NCI-H1092 treated with DMSO at 0.1 percent for 48 hours (cell line): ENCODE data around the gene GC.
"Not testable (repeated sequence)": the region's sequence is repeated elsewhere in the genome, so short reads cannot be mapped to it uniquely, and the experiment has no call there.

Experiments
- DNase-seq: peaks from one replicate; lab custom pipeline; 2025; lab: John Stamatoyannopoulos, UW

The GC gene, protein sequence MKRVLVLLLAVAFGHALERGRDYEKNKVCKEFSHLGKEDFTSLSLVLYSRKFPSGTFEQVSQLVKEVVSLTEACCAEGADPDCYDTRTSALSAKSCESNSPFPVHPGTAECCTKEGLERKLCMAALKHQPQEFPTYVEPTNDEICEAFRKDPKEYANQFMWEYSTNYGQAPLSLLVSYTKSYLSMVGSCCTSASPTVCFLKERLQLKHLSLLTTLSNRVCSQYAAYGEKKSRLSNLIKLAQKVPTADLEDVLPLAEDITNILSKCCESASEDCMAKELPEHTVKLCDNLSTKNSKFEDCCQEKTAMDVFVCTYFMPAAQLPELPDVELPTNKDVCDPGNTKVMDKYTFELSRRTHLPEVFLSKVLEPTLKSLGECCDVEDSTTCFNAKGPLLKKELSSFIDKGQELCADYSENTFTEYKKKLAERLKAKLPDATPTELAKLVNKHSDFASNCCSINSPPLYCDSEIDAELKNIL

DNA sequence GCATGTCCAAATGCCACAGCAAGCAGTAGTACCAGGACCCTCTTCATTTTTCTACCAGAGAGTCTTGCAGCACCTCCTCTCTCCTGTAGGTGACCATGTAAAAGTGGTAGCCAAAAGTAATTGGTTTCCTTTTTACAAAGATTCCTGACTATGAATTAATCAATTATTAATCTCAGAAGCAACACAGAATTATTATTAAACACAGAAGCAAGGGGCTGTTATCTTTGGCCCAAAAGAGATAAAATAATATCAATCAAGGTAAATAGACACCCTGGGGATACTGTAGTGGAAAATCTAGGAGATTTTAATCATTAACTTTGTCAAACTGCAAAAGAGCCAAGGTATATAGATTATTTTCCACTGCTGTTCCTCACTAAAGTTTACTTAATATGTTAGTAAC is at the start of gene GC:
TSS of gene GC (minus strand) at position 108 of the 400 bp plus-strand sequence. CDS start at position 47, 61 bp downstream.
- no peak for DNase-seq

DNA sequence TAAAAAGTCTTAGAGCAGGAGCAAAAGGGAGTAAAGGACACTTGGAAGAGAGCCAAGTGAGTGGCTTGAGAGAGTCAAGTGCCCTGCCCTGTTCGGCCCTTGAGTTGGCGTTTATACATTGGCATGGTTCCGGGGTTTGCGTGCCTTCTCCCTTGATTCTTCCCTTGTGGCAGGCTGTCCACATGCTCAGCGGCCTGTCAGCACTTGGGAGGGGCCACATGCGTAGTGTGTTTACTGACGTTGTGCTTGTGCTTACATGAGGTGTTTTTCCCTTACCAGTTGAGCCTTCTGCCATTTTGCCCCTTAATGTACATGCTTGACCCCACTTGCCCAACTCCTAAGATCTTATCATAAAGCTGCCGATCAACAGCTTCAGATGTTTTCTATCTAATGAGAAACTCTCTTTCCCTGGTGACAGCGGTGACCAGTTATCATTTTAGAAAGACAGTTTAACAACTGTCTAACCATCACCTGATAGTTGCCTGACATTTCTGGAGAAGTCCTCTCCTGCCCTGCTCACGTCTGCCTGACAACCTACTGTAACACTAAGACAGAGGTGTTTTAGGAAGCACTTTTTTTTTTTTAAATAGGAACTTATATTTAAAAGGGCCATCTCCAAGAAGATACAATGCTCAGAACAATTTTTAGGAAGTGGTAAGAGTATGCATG is 49.5 kb upstream of the GC start:
- DNase-seq, result no peak

DNA sequence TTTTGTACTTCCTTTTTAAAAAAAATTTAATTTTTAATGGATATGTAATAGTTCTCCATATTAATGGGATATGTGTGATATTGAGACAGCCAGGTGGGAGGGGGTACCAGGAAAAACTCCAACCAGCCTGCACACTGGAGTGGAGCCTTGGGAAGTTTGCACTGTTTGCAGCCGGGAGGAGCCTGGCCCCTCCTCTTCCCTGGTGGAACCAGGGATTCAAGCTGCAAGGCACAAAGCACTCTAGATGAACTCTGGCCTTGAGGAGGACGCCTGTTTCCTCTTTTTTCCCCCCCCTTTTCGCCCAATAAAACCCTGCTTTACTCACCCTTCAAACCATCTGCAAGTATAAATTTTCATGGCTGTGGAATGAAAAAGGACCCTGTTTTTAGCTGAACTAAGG is 48.2 kb upstream of the GC start:
- DNase-seq, result no peak

DNA sequence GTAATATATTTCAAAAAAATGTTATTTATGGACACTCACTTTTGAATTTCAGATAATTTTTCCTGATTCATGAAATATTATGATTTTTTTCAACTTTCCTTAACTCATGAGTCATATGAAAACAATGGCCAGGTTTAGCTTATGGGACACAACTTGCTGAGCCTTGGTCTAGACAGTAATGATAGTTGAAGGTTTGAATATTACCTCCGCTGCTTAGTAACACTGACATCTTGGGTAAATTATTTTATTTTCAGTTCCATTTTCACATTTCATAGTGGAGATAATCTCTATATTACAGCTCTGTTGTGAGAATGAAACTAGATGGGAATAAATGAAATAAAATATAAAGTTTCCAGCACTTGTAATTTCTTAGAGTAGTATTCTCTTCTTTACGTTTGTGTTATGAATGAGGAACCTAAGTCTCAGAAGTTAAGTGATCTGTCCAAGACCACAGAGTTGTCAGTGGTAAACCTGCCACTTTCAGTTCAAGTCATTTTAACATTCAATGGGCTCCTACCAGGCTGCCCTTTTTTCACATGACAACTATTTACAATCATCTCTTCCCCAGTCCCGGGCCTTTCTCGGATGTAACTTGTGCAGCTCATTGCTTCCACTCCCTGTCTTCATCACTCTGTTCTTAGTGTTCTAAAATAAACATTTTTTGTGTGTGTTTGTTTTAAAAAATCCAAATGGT is 46.8 kb upstream of the GC start:
- no peak for DNase-seq

DNA sequence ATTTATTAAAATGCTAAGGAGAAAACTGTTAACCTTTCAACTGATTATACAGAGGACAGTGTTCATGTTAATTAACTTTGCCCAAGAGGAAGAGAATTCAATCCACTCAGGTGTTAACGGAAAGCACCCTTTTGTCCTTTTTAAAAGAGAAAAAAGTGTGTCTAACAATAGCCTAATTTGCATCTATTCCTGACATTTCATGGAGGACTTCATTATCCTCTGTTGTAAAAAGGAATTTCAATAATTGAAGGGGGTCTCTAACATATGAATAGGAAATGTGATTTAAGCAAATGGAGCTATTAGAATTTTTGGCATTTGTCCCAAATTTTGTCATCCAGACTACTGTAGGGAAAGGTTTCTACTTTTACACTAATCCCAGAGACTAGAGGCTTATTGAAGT is 44.6 kb upstream of the GC start:
- no peak for DNase-seq

DNA sequence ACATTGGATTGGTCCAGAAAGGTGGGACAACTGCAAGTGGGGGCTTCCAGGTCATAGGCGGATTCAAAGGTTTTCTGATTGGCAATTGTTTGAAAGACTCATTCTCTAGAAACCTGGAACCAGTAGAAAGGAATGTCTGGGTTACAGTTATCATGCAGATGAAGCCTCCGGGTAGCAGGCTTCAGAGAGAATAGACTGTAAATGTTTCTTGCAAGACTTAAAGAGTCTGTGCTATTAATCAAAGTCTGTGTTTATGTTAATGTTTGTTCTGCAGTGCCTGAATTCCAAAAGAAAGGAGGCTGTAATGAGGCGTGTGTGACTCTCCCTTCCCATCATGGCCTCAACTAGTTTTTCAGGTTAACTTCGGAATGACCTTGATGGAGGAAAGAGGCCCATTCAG is 43.9 kb upstream of the GC start:
- DNase-seq, result no peak

DNA sequence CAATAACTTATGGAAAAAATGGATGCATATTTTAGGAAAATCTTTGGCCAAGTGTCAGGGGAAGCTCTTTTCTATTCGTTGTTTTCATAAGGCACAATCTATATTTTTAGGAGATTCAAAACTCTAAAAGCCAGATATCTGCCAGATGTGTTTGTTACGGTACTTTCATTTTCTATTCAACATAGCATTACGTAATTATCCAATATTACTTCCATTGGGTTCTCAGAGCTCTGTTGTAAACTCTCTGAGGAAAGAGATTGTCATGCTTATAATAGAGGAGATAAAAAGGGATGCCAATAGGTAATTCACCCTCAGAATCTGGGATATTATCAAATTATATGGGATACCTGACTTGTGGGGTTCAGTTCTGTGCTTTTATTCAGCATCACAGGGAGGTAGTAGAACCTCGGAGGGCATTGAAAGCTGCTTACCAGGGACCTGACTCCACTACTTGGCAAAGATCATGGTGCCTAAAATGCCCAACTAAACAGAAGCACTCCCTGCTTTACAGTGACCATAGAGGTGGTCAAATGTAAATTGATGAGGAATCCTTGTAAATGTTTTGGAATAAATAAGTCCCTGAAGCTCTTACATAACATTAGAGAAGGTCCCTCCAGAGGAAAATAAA is 32.9 kb upstream of the GC start:
- DNase-seq, result no peak

DNA sequence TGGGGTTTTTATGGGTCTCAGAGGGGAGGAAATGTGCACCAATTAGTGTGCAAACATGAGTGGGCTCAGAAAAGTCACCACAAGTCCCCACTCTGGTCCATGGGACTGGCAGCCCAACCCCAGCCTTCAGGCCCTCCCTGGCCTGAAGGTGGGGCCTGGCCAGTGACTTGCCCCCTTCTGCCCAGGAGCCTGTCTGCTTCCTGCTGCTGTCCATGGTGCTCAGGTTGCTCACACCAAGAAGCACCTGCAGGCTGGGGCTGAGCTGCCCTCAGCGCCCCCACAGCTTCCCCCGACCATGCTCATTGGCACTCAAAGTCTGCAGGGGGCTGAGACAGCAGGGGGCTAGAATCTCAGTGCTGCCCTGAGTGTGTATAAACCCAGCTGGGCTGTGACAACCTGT is 30.6 kb upstream of the GC start:
- no peak for DNase-seq

DNA sequence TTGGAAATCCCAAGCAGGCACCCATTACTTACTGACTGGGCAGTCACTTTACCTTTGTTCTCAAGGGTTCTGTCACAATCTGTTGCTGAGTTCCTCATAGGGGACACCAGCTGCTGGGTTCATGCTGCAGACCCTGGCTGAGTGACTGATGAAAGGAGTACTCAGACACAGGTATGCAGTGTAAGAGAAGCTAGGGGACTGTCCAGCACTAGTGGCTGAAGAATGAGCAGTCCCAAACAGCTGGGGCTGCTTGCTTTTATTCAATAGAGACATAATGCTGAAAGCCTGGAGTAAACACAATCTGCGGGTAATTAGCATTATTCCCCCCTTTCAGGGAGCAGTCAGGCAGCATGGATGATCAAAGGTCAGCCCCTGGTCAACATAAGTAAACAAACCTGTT is 25.9 kb upstream of the GC start:
- not testable (repeated sequence) for DNase-seq

DNA sequence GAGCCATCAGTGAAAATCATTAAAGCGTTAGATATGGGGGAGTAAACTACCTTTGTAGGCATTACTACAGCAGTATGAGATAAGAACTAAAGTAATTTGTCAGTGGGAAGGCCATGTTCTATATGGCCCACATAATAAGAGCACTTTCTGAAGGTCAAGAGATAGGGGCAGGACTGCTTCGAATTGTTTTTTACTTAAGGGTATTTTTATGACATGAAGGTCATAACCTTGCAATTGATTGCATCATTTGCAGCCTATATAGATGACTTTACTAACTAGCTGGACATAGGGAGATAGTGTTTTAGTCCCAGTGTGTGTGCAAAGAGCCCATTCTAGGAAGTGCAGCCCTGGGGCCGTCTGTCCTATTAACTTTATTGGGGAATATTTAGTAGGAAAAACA is 23.6 kb upstream of the GC start:
- DNase-seq, result no peak

DNA sequence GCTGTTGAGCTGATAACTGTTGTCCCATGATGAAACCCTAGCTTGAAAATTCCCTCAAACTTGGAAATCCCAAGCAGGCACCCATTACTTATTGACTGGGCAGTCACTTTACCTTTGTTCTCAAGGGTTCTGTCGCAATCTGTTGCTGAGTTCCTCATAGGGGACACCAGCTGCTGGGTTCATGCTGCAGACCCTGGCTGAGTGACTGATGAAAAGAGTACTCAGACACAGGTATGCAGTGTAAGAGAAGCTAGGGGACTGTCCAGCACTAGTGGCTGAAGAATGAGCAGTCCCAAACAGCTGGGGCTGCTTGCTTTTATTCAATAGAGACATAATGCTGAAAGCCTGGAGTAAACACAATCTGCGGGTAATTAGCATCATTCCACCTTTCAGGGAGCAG is 21.4 kb upstream of the GC start:
- DNase-seq, result not testable (repeated sequence)

DNA sequence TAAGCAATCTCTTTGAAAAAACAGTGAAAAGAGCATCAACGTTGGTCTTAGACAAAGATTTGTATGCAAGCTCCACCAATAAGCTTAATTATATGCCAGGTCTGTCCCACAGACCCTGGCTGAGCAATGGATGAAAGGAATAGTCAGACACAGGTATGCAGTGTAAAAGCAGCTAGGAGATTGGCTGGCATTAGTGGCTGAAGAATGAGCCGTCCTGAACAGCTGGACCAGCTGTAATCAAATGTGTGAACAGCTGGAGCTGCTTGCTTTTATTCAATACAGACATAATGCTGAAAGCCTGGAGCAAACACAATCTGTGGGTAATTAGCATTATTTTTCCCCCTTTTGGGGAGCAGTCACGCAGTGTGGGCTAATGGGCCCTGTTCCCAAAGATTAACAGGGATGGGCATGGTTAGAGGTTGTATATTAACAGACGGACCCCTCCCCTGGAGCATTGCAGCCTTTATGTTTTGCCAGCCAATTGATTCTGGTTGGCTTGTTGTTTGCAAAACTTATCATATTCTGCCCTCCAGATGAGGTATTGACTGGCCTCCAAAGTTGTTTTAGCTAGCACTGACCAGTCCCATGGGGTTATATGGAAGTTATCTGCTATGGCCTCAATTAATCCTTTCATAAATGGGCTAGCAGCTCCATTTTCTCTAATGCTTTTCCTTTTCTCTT is 20.3 kb upstream of the GC start:
- DNase-seq, result not testable (repeated sequence)

DNA sequence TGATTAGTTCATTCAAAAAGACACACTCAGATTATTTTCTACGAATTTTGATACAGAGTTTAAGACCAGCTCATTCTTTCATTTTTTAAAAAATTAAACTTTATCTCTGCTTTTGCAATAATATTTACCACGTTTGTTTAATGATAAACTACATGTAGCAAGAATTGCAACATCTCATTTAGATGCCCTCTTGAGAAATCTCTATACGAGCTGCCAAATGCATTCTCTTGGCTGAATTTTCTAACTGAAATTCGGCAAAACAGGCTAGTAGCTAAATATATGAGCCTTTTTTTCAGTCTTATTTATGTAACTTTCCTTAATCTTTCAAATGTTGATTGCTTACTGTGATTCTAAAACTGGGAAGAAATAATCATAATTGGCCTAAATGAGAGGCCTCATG is 2.1 kb upstream of the GC start:
- DNase-seq, result no peak

DNA sequence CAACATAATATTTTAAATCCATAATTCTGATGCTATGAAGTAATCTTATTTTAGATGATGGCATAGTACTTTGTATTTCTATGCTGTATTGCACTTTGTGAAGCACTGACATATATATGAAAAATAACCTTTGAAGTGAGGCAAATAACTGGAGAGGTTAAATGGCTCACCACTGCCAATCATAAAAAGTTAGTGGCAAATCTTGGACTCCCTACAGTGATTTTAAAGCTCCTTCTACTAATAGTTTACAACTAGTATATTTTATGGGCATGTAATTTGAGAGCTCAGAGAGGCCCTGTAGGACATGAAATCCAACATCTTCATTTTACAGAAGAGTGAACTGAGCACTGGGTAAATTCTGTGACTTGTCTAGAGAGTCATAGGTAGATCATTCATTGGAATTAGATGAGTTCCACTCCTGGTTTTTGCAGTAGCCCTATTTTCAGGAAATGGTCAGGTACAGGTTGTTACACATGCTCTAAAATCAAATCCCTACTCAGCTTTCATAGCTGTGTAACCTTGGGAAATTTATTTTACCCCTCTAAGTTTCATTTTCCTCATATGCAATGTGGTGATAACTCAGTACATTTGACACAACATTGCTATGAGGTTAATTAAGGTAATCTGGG is 804 bp upstream of the GC start:
- DNase-seq, result no peak

DNA sequence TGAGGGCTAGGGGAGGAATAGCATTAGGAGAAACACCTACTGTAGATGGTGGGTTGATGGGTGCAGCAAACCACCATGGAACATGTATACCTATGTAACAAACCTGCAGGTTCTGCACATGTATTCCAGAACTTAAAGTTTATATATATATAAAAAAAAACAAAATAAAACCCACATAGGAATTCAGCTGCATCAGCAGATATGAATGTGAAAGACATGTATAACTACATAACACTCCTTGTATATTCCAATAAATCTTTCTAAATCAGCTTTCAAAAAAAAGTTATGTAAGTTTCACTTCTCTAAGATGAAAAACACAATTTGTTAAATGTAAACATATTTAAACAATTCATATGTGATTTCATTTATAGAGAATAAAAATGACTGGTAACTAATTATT is 6.0 kb downstream of the GC start:
- no peak for DNase-seq

DNA sequence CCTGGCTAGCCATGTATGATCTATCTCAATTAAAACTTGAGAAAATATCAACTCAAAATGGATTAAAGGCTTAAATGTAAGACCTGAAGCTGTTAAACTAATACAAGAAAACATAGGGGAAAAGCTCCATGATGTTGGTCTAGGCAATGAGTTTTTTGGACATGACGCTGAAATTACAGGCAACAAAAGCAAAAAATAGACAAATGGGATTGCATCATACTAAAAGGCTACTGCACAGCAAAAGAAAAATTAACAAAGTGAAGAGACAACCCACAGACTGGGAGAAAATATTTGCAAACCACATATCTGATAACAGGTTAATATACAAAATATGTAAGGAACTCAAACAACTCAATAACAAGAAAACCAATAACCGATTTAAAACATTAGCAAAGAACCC is 8.4 kb downstream of the GC start:
- no peak for DNase-seq

DNA sequence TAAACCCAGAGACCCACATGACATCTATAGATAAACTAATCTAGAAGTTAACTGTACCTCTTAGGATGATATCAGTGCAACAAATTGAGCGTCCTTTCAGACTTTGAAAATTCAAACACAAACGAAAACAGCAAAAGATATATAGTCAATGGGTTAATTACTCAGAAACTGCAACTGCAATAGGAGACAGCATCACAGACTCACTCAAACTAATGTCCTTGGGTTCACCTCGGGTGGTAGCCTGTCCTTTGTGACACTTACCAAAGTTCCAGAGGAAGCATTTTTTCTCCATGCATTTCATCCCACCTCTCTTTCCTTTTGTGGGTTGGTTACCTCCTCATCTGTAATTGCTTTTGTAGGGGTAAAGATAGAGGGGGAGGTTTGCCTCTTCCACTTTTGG is 9.7 kb downstream of the GC start:
- no peak for DNase-seq

DNA sequence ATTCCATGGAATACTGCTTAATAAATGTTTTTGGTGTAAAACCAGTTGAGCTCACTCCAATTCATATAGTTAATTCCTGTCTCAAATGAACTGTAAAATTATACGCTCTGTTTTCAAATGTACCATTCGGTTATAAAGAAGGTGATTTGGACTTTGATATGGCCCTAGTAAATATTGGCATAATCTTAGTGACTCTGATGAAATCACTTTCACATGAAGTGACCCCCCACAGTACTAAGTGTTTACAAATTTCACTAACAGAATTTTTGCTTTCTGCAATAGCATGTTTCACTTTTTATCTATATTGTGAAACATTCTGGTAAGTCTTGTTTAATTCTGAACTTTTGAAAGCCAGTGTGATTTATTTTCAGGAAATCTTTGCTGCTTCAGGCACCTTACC is 10.9 kb downstream of the GC start:
- DNase-seq, result no peak

DNA sequence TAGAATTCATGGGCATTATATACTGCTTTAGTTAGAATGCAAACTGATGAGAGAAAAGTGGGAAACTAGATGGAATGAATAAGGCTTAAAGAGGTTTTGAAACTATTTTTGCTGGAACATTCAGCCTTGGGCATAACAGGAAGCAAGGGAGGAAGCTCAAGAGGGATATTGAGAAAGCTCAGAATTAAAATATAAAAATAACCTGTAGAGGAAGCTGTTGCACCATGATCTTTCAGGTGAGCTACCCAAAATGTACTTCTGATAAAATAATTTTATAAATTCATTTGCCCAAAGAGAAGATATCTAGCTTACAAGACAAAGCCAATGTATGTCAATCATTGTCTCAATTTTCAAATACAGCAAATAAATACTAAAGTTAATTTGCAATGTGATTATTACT is 11.3 kb downstream of the GC start:
- no peak for DNase-seq

DNA sequence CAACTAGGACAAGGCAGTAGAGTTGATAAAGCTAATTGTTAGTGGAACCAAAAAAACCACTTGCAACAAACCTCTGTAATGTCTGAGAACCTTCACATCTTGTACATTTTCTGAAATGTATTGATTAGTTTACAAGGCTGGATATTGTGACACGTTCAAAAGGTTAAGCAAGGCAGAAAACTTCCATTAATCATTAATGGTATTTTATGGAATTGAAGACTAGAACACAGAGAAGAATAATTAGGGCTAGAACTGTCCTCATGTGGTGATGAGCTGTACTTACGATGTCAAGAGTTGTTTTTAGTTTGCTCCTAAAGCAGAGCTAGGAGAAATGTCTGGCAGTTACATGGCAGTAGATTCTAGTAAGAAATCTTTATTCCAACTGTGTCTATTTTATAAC is 12.3 kb downstream of the GC start:
- no peak for DNase-seq

DNA sequence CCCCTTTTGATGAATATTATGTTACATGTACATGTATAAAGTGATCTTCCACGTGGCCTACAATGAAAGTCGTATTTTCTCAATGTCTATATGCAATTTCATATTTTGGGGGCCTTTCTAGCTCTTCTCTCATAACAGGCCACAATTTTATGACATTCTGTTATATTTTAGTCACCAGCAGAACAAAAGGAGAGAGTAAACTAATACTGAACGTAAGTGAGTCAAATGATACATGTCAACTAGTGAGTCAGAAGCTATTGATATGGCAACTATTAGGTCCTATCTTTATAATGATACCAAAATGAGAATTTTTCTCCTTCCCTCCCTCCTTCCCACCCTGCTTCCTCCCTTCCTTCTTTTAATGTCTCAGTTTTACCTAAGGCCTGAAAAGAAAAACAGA is 14.4 kb downstream of the GC start:
- DNase-seq, result no peak

DNA sequence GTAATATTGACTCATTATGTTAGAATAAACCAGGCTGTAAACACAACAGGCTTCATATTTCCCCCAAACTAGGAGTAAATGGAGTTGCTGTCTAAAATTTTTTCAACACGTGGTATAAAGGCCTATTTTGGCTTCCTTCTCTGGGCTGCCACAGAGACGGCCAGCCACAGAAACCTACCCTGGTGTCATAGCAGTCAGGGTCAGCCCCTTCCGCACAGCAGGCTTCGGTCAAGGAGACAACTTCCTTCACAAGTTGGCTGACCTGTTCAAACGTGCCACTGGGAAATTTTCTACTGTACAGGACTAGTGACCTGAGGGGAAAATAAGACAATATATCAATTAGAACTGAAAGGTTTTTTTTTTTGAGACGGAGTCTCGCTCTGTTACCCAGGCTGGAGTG is 15.8 kb downstream of the GC start:
- DNase-seq, result no peak
